SK-N-SH (cell line): ENCODE results near the gene OCLN.
"Not testable (repeated sequence)": the region's sequence is repeated elsewhere in the genome, so short reads cannot be mapped to it uniquely, and the experiment has no call there.

Experiments used
- CTCF ChIP-seq: fragments of 200-600 bp; sonication (generic); IDR thresholded peaks from 2 replicates; pipeline ENCODE4 v1.6.1; 2017; ENCODE audit warnings: antibody characterized with exemption, mild to moderate bottlenecking, moderate library complexity
- ELF1 ChIP-seq: IDR thresholded peaks from 2 replicates; pipeline ENCODE4 v1.4.0; 2012
- EP300 ChIP-seq, 2 experiments: IDR thresholded peaks; 2 replicates each; pipeline versions ENCODE4 v1.4.0 to v1.6.1; 2012; ENCODE audit warnings: borderline replicate concordance in 1 of 2, low read depth in 1 of 2, low read length in 1 of 2
- EZH2phosphoT487 ChIP-seq: fragments of 200-600 bp; sonication (generic); IDR thresholded peaks from 2 replicates; pipeline ENCODE4 v1.6.1; 2017; ENCODE audit warnings: low read depth, mixed run types, mild to moderate bottlenecking, antibody characterized with exemption, moderate library complexity, borderline replicate concordance
- FOXM1 ChIP-seq: IDR thresholded peaks from 2 replicates; pipeline ENCODE4 v1.4.0; 2012; ENCODE audit warnings: low read depth, mild to moderate bottlenecking
- JUND ChIP-seq: IDR thresholded peaks from 2 replicates; pipeline ENCODE4 v1.4.0; 2012
- PBX3 ChIP-seq: IDR thresholded peaks from 2 replicates; pipeline ENCODE4; 2012
- POLR2AphosphoS5 ChIP-seq: IDR thresholded peaks from 2 replicates; pipeline ENCODE4 v1.6.1; 2012; ENCODE audit warnings: low read depth, low read length
- RAD21 ChIP-seq: IDR thresholded peaks from 2 replicates; pipeline ENCODE4 v1.6.1; 2012; ENCODE audit warnings: mild to moderate bottlenecking, low read length
- TF ChIP-seq, protein P1 (sequence below): IDR thresholded peaks from 2 replicates; pipeline ENCODE4 v1.4.0; 2012; ENCODE audit warnings: low read depth

DNA sequence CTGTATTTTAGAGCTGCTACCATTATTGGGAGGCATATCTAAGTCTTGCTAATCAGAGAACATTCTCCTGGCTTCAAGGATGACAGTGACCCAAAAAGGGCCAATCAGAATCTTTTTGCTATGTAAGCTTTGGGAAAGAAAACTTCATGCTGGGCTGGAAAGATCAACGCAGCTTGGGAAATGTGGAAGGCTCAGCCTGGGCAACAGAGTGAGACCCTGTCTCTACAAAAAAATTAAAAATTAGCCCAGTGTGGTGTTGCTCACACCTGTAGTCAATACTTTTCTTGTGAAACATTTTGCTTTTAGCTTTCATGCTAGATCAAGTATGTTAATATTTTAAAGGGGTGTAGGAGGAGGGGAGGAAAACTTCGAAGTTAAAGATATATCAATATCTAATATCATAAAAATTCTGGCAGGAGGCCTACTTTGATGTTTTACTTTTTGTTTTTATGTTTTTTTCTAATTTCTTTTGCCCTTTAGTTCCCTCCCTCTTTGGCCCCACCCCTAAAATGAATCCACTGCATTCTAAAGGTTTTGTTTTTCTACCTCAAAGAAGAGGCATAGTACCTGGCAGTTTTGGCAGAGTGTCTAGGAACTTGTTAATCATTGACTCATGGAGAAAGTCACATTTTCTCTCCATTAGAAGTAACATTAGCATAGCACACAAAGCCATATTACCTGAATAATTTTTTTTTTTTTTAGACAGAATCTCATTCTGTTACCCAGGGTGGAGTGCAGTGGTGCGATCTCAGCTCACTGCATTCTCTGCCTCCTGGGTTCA, 50.4 kb downstream of the OCLN start:
- TF ChIP-seq RAD21; CTCF; ELF1; FOXM1; EP300 (IDR thresholded peaks at IDR 0.05; ENCODE audit: borderline replicate concordance in 1 of 2, low read depth in 1 of 2, low read length in 1 of 2); PBX3; POLR2AphosphoS5; JUND; EZH2phosphoT487: not testable (repeated sequence)
- TF ChIP-seq, protein P1, sequence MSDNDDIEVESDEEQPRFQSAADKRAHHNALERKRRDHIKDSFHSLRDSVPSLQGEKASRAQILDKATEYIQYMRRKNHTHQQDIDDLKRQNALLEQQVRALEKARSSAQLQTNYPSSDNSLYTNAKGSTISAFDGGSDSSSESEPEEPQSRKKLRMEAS, result not testable (repeated sequence)
